GM23338 (cell line): ENCODE measurements around the gene ZBTB45. TPM values are rescaled to one million over a fixed set of nuclear protein-coding genes. Genes with fewer than 3 reads are reported as not detected.

Source experiments
- ATAC-seq: fragments of 200-7000 bp; cut with Tn5 transposase; 3 replicates; pipeline ENCODE4 v1.9.1; 2020
- DNase-seq: peaks from one replicate; pipeline ENCODE4 v3.0.0-alpha.2; 2015; ENCODE audit warnings: low spot score
- H2AFZ ChIP-seq: fragments of 200-600 bp; sonication (generic); 2 replicates; pipeline ENCODE4 v1.8.0; 2016; ENCODE audit warnings: antibody characterized with exemption, mild to moderate bottlenecking, moderate library complexity
- H3F3A ChIP-seq: fragments of 200-600 bp; sonication (generic); replicated peaks from 2 replicates; pipeline ENCODE4 v1.8.0; 2017; ENCODE audit warnings: antibody characterized with exemption, mixed run types, low read depth
- H3K27ac ChIP-seq: fragments of 200-600 bp; sonication (generic); 2 replicates; pipeline ENCODE4 v1.6.1; 2016; ENCODE audit warnings: low read depth
- H3K27me3 ChIP-seq: fragments of 200-600 bp; sonication (generic); 2 replicates; pipeline ENCODE4 v1.8.0; 2016; ENCODE audit warnings: mild to moderate bottlenecking, mixed run types, moderate library complexity; ENCODE audit not compliant: insufficient read depth
- H3K36me3 ChIP-seq: fragments of 200-600 bp; sonication (generic); 2 replicates; pipeline ENCODE4 v1.8.0; 2016; ENCODE audit warnings: mild to moderate bottlenecking; ENCODE audit not compliant: insufficient read depth
- H3K4me1 ChIP-seq: fragments of 200-600 bp; sonication (generic); 2 replicates; pipeline ENCODE4 v1.8.0; 2016; ENCODE audit warnings: mild to moderate bottlenecking, moderate library complexity; ENCODE audit not compliant: insufficient read depth
- H3K4me2 ChIP-seq: fragments of 200-600 bp; sonication (generic); 2 replicates; pipeline ENCODE4 v1.7.1; 2017; ENCODE audit warnings: mixed run types
- H3K4me3 ChIP-seq: fragments of 200-600 bp; sonication (generic); 2 replicates; pipeline ENCODE4 v1.6.1; 2016; ENCODE audit warnings: mixed run types
- H3K79me2 ChIP-seq: fragments of 200-600 bp; sonication (generic); replicated peaks from 2 replicates; pipeline ENCODE4 v1.8.0; 2017; ENCODE audit warnings: mild to moderate bottlenecking; ENCODE audit not compliant: insufficient read depth
- H3K9me2 ChIP-seq: fragments of 200-600 bp; sonication (generic); 2 replicates; pipeline ENCODE4 v1.8.0; 2017; ENCODE audit not compliant: insufficient read depth
- H4K20me1 ChIP-seq: fragments of 200-600 bp; sonication (generic); replicated peaks from 2 replicates; pipeline ENCODE4 v1.8.0; 2017; ENCODE audit warnings: mild to moderate bottlenecking; ENCODE audit not compliant: insufficient read depth
- H3K27ac Mint-ChIP-seq: 2 replicates; pipeline ENCODE4 v1.8.0; 2020; ENCODE audit warnings: inconsistent platforms, mild to moderate bottlenecking, moderate library complexity, mixed read lengths
- H3K27me3 Mint-ChIP-seq: 3 replicates; pipeline ENCODE4 v1.8.0; 2022; ENCODE audit warnings: low read depth, mild to moderate bottlenecking, moderate library complexity, mixed read lengths, inconsistent platforms; ENCODE audit not compliant: insufficient read depth, poor library complexity
- H3K36me3 Mint-ChIP-seq: 3 replicates; pipeline ENCODE4 v1.8.0; 2021; ENCODE audit warnings: low read depth, mild to moderate bottlenecking, inconsistent platforms, moderate library complexity, mixed read lengths
- H3K4me1 Mint-ChIP-seq: 3 replicates; pipeline ENCODE4 v1.8.0; 2020; ENCODE audit warnings: mild to moderate bottlenecking, inconsistent platforms, mixed read lengths
- H3K4me3 Mint-ChIP-seq: 3 replicates; pipeline ENCODE4 v1.8.0; 2021; ENCODE audit warnings: moderate library complexity, mild to moderate bottlenecking, inconsistent platforms, mixed read lengths
- H3K9me3 Mint-ChIP-seq: 3 replicates; pipeline ENCODE4 v1.8.0; 2020; ENCODE audit warnings: moderate library complexity, mild to moderate bottlenecking, inconsistent platforms, mixed read lengths
- CREB1 ChIP-seq: fragments of 250-450 bp; sonication (Bioruptor Pico); IDR thresholded peaks from 2 replicates; pipeline ENCODE4 v1.5.0; 2020; ENCODE audit warnings: low read depth, mild to moderate bottlenecking, moderate library complexity
- CTCF ChIP-seq, 2 experiments: fragments of 200-600 bp in 1 of 2; sonication (generic) in 1 of 2; conservative IDR thresholded peaks; 2 replicates each; pipeline versions ENCODE4 v1.5.1 to v1.6.1; 2016 to 2017; ENCODE audit warnings: antibody characterized with exemption in 2 of 2, low read depth in 2 of 2, mild to moderate bottlenecking in 2 of 2, moderate library complexity in 1 of 2
- ETS1 ChIP-seq: IDR thresholded peaks from 2 replicates; pipeline ENCODE4 v1.6.1; 2016; ENCODE audit warnings: antibody characterized with exemption
- EZH2 ChIP-seq: fragments of 200-600 bp; sonication (generic); IDR thresholded peaks from one replicate; pipeline ENCODE4 v1.8.0; 2017; ENCODE audit warnings: antibody characterized with exemption, mild to moderate bottlenecking, low read depth; ENCODE audit not compliant: unreplicated experiment
- NANOG ChIP-seq: IDR thresholded peaks from 2 replicates; pipeline ENCODE4 v1.6.1; 2016; ENCODE audit warnings: antibody characterized with exemption, borderline replicate concordance
- REST ChIP-seq: IDR thresholded peaks from one replicate; pipeline ENCODE4 v1.6.1; 2018; ENCODE audit warnings: antibody characterized with exemption; ENCODE audit not compliant: unreplicated experiment
- ZNF462 ChIP-seq: fragments of 250-450 bp; sonication (Bioruptor Pico); IDR thresholded peaks from 2 replicates; pipeline ENCODE4 v1.5.0; 2020; ENCODE audit warnings: mild to moderate bottlenecking, moderate library complexity
- polyA plus RNA-seq: library from polyadenylated mRNA; unstranded; fragments of >200 nt; fragmentation: Nextera tagmentation; extraction: Ambion mirVana; gene quantifications from 2 replicates; pipeline ENCODE4 v1.2.1, GENCODE V29; 2016
- total RNA-seq: library from RNA; depleted of rRNA; stranded (reverse); fragments of >200 nt; shearing (Covaris generic); gene quantifications from 2 replicates; pipeline ENCODE4 v1.2.3, GENCODE V29; 2014

Gene ZBTB45
- total and polyA plus RNA-seq, 2 experiments from 2014 or later: 9.5 to 10.4 TPM

GRCh38 chr19:58559275-58560006, 39.8 kb upstream of the ZBTB45 start (continued):
- no peak for TF ChIP-seq REST

GRCh38 chr19:58558623-58559274, 39.1 kb upstream of the ZBTB45 start:
- Mint-ChIP-seq H3K4me3 (peak overlapping the region; percentile 97), H3K9me3 (peaks cover 8% of the 10 kb centered on the region; the same call in 2 of the 3 replicates), H3K4me1 (peaks cover 47% of the 10 kb centered on the region), H3K27ac (peak overlapping the region; percentile 100), H3K27me3 (peaks cover 67% of the 10 kb centered on the region), H3K36me3 (peaks cover 39% of the 10 kb centered on the region)
- peak; percentile 41 for ATAC-seq
- Histone ChIP-seq H3K4me3 (peak overlapping the region; percentile 84), H3K79me2 (peaks cover 20% of the 10 kb centered on the region), H4K20me1 (no peaks in the 10 kb centered on the region; the same call in 1 of the 2 replicates), H3K4me2 (peak overlapping the region; percentile 88), H3K9me2 (peaks cover 5% of the 10 kb centered on the region; the same call in 1 of the 2 replicates), H3F3A (peaks cover 49% of the 10 kb centered on the region), H3K4me1 (peaks cover 23% of the 10 kb centered on the region), H3K27ac (peak overlapping the region; percentile 98), H3K27me3 (peaks cover 38% of the 10 kb centered on the region), H3K36me3 (0 out of 2 replicates have a peak, but pooled peaks cover 2% of the 10 kb centered on the region), H2AFZ (no peak overlapping the region)
- peak; percentile 99 for DNase-seq
- TF ChIP-seq EZH2 (no peak), NANOG (no peak), ETS1 (peak; percentile 50), CREB1 (CRISPR knock-in tag) (peak; percentile 90), ZNF462 (CRISPR knock-in tag) (no peak), CTCF (conservative IDR thresholded peaks at IDR 0.05; ENCODE audit: low read depth in 2 of 2) (no peak)
